Endothelial cell of umbilical vein (primary cell): ENCODE results near the gene YARS1. TPM values are rescaled to one million over a fixed set of nuclear protein-coding genes. Genes with fewer than 3 reads are reported as not detected.

ENCODE experiments used
- BruUV-seq: library from RNA; stranded (reverse); fragments of 400-500 nt; replicated peaks from 2 replicates; lab custom pipeline; 2021; lab: Mats Ljungman, UMichigan
- CTCF ChIA-PET: fragments of 300-600, 350-600 bp; sonication (Branson Sonifier 250); formaldehyde crosslinking; loops from one replicate; lab custom pipeline; 2021; ENCODE audit warnings: antibody characterized with exemption, inconsistent platforms; lab: Charles Lee
- POLR2A ChIA-PET: fragments of 300-600, 350-600 bp; sonication (Branson Sonifier 250); formaldehyde crosslinking; loops from one replicate; lab custom pipeline; 2021; ENCODE audit warnings: antibody characterized with exemption, inconsistent platforms; lab: Charles Lee
- DNase-seq: peaks from one replicate; pipeline ENCODE4 v3.0.0-alpha.2; 2011; ENCODE audit warnings: low read depth, low spot score
- FAIRE-seq: peaks from 2 replicates; lab custom pipeline; 2011; peaks lifted over from hg19 to GRCh38; lab: Jason Lieb, UNC
- H2AFZ ChIP-seq: 2 replicates; pipeline ENCODE4 v1.6.0; 2012; ENCODE audit warnings: low read depth, low read length, control low read depth, inconsistent platforms
- H3K27ac ChIP-seq: 2 replicates; pipeline ENCODE4 v1.5.1; 2011; ENCODE audit warnings: low read depth, mild to moderate bottlenecking, control low read depth, low read length, moderate library complexity; ENCODE audit not compliant: insufficient read depth
- H3K27me3 ChIP-seq, 2 experiments: 2 replicates each; pipeline versions ENCODE4 v1.6.0 to v1.6.1; 2011; ENCODE audit warnings: low read length in 2 of 2, mixed read lengths in 1 of 2; ENCODE audit not compliant: control insufficient read depth in 2 of 2, insufficient read depth in 2 of 2
- H3K36me3 ChIP-seq, 2 experiments: 2 replicates in 1 of 2; 3 replicates in 1 of 2; pipeline ENCODE4 v1.5.1; 2011; ENCODE audit warnings: low read length in 2 of 2, mild to moderate bottlenecking in 1 of 2, moderate library complexity in 1 of 2; ENCODE audit not compliant: control insufficient read depth in 2 of 2, insufficient read depth in 2 of 2; ENCODE audit errors: extremely low read depth in 1 of 2
- H3K4me1 ChIP-seq: 3 replicates; pipeline ENCODE4 v1.5.1; 2011; ENCODE audit warnings: mild to moderate bottlenecking, low read length; ENCODE audit not compliant: control insufficient read depth, insufficient read depth; ENCODE audit errors: extremely low read depth
- H3K4me2 ChIP-seq: 2 replicates; pipeline ENCODE4 v1.6.1; 2011; ENCODE audit warnings: low read length, control low read depth, mixed read lengths; ENCODE audit not compliant: insufficient read depth
- H3K4me3 ChIP-seq, 3 experiments: fragments of 200-600 bp in 1 of 3; sonication (generic), shearing (Covaris generic) in 1 of 3; replicated peaks in 1 of 3; 2 replicates each; pipeline ENCODE4 v1.5.1; 2011 to 2016; ENCODE audit warnings: control low read depth in 3 of 3, low read length in 3 of 3, mild to moderate bottlenecking in 2 of 3, inconsistent platforms in 1 of 3, low read depth in 1 of 3, moderate library complexity in 1 of 3; ENCODE audit not compliant: insufficient read depth in 1 of 3
- H3K79me2 ChIP-seq: 2 replicates; pipeline ENCODE4 v1.6.0; 2012; ENCODE audit warnings: low read length, inconsistent platforms; ENCODE audit not compliant: control insufficient read depth, insufficient read depth
- H3K9ac ChIP-seq: replicated peaks from 2 replicates; pipeline ENCODE3; 2011; ENCODE audit warnings: low read length, control low read depth; ENCODE audit not compliant: insufficient read depth; ENCODE audit errors: extremely low read depth
- H3K9me1 ChIP-seq: replicated peaks from 3 replicates; pipeline ENCODE4 v1.6.0; 2011; ENCODE audit warnings: mild to moderate bottlenecking, low read length; ENCODE audit not compliant: control insufficient read depth, insufficient read depth; ENCODE audit errors: extremely low read depth
- H3K9me3 ChIP-seq: replicated peaks from 2 replicates; pipeline ENCODE4 v1.5.1; 2012; ENCODE audit warnings: low read length, inconsistent platforms; ENCODE audit not compliant: control insufficient read depth, insufficient read depth
- H4K20me1 ChIP-seq: replicated peaks from 2 replicates; pipeline ENCODE3; 2011; ENCODE audit warnings: mild to moderate bottlenecking, low read length; ENCODE audit not compliant: control insufficient read depth, insufficient read depth; ENCODE audit errors: extremely low read depth
- EZH2 ChIP-seq: IDR thresholded peaks from 2 replicates; pipeline ENCODE4 v1.6.1; 2012; ENCODE audit warnings: borderline replicate concordance, low read depth, mild to moderate bottlenecking, moderate library complexity, low read length, inconsistent platforms; ENCODE audit not compliant: severe bottlenecking
- FOS ChIP-seq: IDR thresholded peaks from 2 replicates; pipeline ENCODE4 v1.6.1; 2011; ENCODE audit warnings: mild to moderate bottlenecking, low read length, moderate library complexity, borderline replicate concordance; ENCODE audit not compliant: insufficient read depth
- GATA2 ChIP-seq: IDR thresholded peaks from 2 replicates; pipeline ENCODE4 v1.7.0; 2011; ENCODE audit warnings: low read depth, mild to moderate bottlenecking, moderate library complexity, mixed read lengths, low read length; ENCODE audit not compliant: insufficient read length, insufficient read depth
- JUN ChIP-seq: IDR thresholded peaks from 2 replicates; pipeline ENCODE4 v1.6.1; 2011; ENCODE audit warnings: borderline replicate concordance, low read depth; ENCODE audit not compliant: insufficient read length, insufficient read depth
- MYC ChIP-seq: IDR thresholded peaks from one replicate; pipeline ENCODE4 v1.6.1; 2011; ENCODE audit warnings: mild to moderate bottlenecking, low read depth, low read length
- POLR2A ChIP-seq: IDR thresholded peaks from 2 replicates; pipeline ENCODE4 v1.6.1; 2012; ENCODE audit warnings: low read depth, mild to moderate bottlenecking, control low read depth, low read length
- POLR2AphosphoS5 ChIP-seq: IDR thresholded peaks from 2 replicates; pipeline ENCODE4 v1.6.1; 2012; ENCODE audit warnings: low read depth, mild to moderate bottlenecking, control low read depth, low read length, moderate library complexity; ENCODE audit not compliant: insufficient read depth
- dilution Hi-C: fragments of 300-500 bp; cut with MboI; formaldehyde crosslinking; loops from one replicate; pipeline ENCODE4 v1.15.0; 2019; ENCODE audit warnings: low sequenced_read_pairs; ENCODE audit not compliant: extremely low pct_ligation_motif_present
- intact Hi-C: fragments of 100-400 bp; cut with micrococcal nuclease; formaldehyde crosslinking; loops from one replicate; pipeline ENCODE4 v1.10.0; 2022
- polyA plus RNA-seq, 4 experiments: library from polyadenylated mRNA; depleted of rRNA in 3 of 4; stranded (reverse) in 3 of 4; unstranded in 1 of 4; fragments of >200 nt; gene quantifications; 2 replicates each; pipeline versions ENCODE4 v1.2.1 to v1.2.3, GENCODE V29; 2011 to 2012; ENCODE audit warnings: missing spikeins in 1 of 4
- total RNA-seq: library from RNA; stranded (reverse); gene quantifications from 2 replicates; pipeline ENCODE4 v1.2.3, GENCODE V29; 2021
- TF ChIP-seq, protein P1 (sequence below), 2 donors: IDR thresholded peaks; 1 replicate in 1 of 2; 2 replicates in 1 of 2; pipeline ENCODE4 v1.5.1; 2011; ENCODE audit warnings: low read length in 2 of 2, mild to moderate bottlenecking in 2 of 2, moderate library complexity in 2 of 2, control low read depth in 1 of 2, inconsistent platforms in 1 of 2, low read depth in 1 of 2; ENCODE audit not compliant: insufficient read depth in 1 of 2; ENCODE audit errors: extremely low read depth in 1 of 2
- TF ChIP-seq, protein P2 (sequence below): IDR thresholded peaks from 2 replicates; pipeline ENCODE4 v1.6.1; 2011; ENCODE audit not compliant: insufficient read depth, insufficient read length

YARS1 gene
- total and polyA plus RNA-seq, 2 donors (not counting 3 experiments of a cell fraction or from before 2014, with no cell fraction given) = 38.2 to 144 TPM

DNA sequence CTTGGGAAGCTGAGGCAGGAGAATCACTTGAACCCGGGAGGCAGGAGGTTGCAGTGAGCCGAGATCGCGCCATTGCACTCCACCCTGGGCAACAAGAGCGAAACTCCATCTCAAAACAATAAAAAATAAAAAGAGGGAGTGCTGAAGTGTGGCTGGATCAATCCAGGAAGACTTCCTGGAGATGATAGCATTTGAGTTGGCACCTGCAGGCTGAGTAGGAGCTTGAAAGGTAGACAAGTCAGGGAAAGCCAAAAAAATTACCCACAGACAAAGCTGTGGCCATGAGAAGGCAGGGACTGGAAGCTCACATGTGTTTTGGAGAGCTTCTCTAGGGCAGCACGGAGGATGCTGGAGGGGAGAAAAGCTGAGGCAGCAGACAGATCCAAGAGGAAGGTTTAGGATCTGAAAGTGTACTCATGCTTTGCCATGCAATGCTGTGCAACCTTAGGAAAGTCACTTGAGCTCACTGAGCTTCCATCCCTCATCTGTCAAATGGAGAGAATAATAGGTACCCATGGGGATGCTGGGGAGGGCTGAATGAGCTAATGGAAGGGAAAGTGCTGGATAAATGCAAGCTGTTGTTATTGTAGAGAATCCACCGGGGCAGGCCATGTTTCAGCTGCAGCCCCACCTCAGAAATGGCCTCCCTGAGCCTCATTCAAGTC, 88.6 kb downstream of the YARS1 start:
- DNase-seq = no peak
- CTCF ChIA-PET = interaction anchor here (0.8 to 3.3 kb wide), 11 partner anchors 11 to 67 kb away, joined by 3 to 20 read pairs (median 5); no protein-coding TSS in a partner anchor

DNA sequence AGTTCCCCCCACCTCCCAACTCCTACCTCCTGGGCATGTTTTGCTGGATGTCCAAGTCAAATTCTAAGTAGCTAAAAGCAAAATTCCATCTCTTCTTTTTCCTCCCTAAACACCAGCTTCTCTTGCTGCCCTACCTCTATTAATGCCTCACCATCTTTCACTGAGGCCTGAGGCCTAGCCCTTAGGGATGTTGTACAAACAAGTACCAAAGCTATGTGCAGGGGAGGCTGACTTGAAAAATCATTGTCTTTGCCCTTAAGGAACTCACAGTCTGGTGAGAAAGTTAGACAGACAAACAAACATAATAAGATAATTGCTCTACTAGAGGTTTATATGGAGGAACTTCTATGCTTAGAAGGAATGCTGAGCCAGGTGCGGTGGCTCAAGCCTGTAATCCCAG, 89.3 kb downstream of the YARS1 start:
- Histone ChIP-seq H3K27ac (no peak overlapping the region), H3K4me2 (no peak overlapping the region), H2AFZ (no peak overlapping the region), H3K4me3 (no peak overlapping the region), H3K9me1 (no peaks in the 10 kb centered on the region), H3K27me3 (no peaks in the 10 kb centered on the region), H4K20me1 (no peaks in the 10 kb centered on the region), H3K79me2 (no peaks in the 10 kb centered on the region), H3K4me1 (peaks cover 13% of the 10 kb centered on the region), H3K9ac (no peak overlapping the region), H3K36me3 (no peaks in the 10 kb centered on the region), H3K9me3 (no peaks in the 10 kb centered on the region)
- intact Hi-C loops = no loop called here
- ChIA-PET POLR2A (no interaction called here), CTCF (interaction anchor here (1.2 to 3.3 kb wide), 6 partner anchors 9 to 45 kb away, joined by 3 to 20 read pairs (median 5); no protein-coding TSS in a partner anchor)
- dilution Hi-C loops = no loop called here
- no peak for FAIRE-seq
- DNase-seq = no peak
- BruUV-seq = no TSS peak
- TF ChIP-seq EZH2 (no peak), FOS (no peak), MYC (no peak), JUN (no peak), POLR2A (no peak), GATA2 (no peak), POLR2AphosphoS5 (no peak)
- TF ChIP-seq, protein P1, sequence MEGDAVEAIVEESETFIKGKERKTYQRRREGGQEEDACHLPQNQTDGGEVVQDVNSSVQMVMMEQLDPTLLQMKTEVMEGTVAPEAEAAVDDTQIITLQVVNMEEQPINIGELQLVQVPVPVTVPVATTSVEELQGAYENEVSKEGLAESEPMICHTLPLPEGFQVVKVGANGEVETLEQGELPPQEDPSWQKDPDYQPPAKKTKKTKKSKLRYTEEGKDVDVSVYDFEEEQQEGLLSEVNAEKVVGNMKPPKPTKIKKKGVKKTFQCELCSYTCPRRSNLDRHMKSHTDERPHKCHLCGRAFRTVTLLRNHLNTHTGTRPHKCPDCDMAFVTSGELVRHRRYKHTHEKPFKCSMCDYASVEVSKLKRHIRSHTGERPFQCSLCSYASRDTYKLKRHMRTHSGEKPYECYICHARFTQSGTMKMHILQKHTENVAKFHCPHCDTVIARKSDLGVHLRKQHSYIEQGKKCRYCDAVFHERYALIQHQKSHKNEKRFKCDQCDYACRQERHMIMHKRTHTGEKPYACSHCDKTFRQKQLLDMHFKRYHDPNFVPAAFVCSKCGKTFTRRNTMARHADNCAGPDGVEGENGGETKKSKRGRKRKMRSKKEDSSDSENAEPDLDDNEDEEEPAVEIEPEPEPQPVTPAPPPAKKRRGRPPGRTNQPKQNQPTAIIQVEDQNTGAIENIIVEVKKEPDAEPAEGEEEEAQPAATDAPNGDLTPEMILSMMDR (IDR thresholded peaks at IDR 0.05; ENCODE audit: extremely low read depth in 1 of 2, insufficient read depth in 1 of 2, low read depth in 1 of 2, low read length in 2 of 2) = no peak
- TF ChIP-seq, protein P2, sequence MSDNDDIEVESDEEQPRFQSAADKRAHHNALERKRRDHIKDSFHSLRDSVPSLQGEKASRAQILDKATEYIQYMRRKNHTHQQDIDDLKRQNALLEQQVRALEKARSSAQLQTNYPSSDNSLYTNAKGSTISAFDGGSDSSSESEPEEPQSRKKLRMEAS = no peak

More for the DNA sequence above, 88.6 kb downstream of the YARS1 start:
- H3K9me1 ChIP-seq = no peaks in the 10 kb centered on the region
- dilution Hi-C loops = no loop called here
- peaks cover 13% of the 10 kb centered on the region for H3K4me1 ChIP-seq
- no peaks in the 10 kb centered on the region for H3K36me3 ChIP-seq
- intact Hi-C loops = no loop called here
- no peak for FAIRE-seq
- no peaks in the 10 kb centered on the region for H3K79me2 ChIP-seq
- H3K27ac ChIP-seq = no peak overlapping the region
- no TSS peak for BruUV-seq
- no peak overlapping the region for H3K9ac ChIP-seq
- H3K4me2 ChIP-seq = no peak overlapping the region
- H3K27me3 ChIP-seq = no peaks in the 10 kb centered on the region
- POLR2A ChIA-PET = no interaction called here
- no peak overlapping the region for H3K4me3 ChIP-seq
- H4K20me1 ChIP-seq = no peaks in the 10 kb centered on the region
- no peak overlapping the region for H2AFZ ChIP-seq
- H3K9me3 ChIP-seq = no peaks in the 10 kb centered on the region
- TF ChIP-seq, protein P2 = no peak
- no peak for TF ChIP-seq GATA2
- no peak for TF ChIP-seq FOS
- TF ChIP-seq JUN = no peak
- no peak for TF ChIP-seq EZH2
- no peak for TF ChIP-seq POLR2AphosphoS5
